AG09319 (cell line): Measurements from ENCODE around the gene BCL2L11.

Source experiments
- DNase-seq: peaks from one replicate; pipeline ENCODE4 v3.0.0-alpha.2; 2010; ENCODE audit warnings: low read depth; ENCODE audit errors: extremely low read depth
- CTCF ChIP-seq: IDR thresholded peaks from 2 replicates; pipeline ENCODE4 v1.5.1; 2011; ENCODE audit warnings: low read depth, mild to moderate bottlenecking, inconsistent platforms, low read length, moderate library complexity

BCL2L11 gene

GRCh38 chr2:111204706-111205105 lies 84.0 kb downstream of the BCL2L11 start:
- no peak for TF ChIP-seq CTCF
- DNase-seq: no peak

GRCh38 chr2:111205774-111206173 lies 85.1 kb downstream of the BCL2L11 start:
- no peak for TF ChIP-seq CTCF

GRCh38 chr2:111207851-111208250 lies 87.1 kb downstream of the BCL2L11 start:
- DNase-seq: no peak
- TF ChIP-seq CTCF: no peak

More at GRCh38 chr2:111205774-111206173, 85.1 kb downstream of the BCL2L11 start:
- DNase-seq: no peak

GRCh38 chr2:111208639-111209038 lies 87.9 kb downstream of the BCL2L11 start:
- no peak for DNase-seq
- TF ChIP-seq CTCF: no peak

GRCh38 chr2:111209045-111209514 lies 88.4 kb downstream of the BCL2L11 start:
- DNase-seq: no peak
- no peak for TF ChIP-seq CTCF

- no peak for TF ChIP-seq CTCF
- no peak for DNase-seq
Observed at GRCh38 chr2:111210036-111210435, 89.3 kb downstream of the BCL2L11 start.

- no peak for TF ChIP-seq CTCF
- no peak for DNase-seq
Observed at GRCh38 chr2:111213877-111214276, 93.2 kb downstream of the BCL2L11 start.
